ENCODE data around the gene IGSF21.
"Not testable (repeated sequence)": the region's sequence is repeated elsewhere in the genome, so short reads cannot be mapped to it uniquely, and the experiment has no call there.

The IGSF21 gene

GRCh38 chr1:18147672-18148071, 40.1 kb downstream of the IGSF21 start:
- DNase-seq = no peak

GRCh38 chr1:18148461-18148860, 40.9 kb downstream of the IGSF21 start:
- DNase-seq = no peak

DNA sequence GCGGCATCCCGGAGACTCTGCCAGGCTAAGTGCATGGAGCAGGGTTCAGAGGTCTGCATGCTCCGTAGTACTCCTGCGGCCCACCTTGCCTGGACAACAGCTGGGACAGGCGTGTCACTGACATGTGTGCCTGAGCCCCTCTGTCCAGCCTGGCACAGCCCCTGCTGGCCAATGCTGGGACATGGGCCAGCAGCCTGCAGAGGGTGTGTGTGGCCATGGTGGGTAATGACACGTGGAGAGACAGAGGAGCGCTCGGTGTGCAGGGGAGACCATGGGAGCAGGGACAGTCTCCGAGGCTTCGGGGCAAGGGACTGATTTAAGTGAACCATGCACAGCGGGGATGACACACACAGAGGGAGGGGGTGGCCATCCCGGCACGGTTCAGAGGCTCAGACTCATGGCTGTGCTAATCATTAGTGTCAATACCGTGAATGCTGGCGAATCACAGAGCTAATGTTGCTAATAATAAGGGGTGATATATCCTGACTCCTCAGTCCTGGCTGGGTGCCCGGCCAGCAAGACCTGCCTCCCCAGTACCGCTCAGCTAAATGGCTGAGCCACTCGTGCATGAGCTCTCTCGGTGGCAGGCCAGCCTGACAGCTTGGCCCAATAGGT, 41.5 kb downstream of the IGSF21 start:
- DNase-seq = peak; percentile 54

DNA sequence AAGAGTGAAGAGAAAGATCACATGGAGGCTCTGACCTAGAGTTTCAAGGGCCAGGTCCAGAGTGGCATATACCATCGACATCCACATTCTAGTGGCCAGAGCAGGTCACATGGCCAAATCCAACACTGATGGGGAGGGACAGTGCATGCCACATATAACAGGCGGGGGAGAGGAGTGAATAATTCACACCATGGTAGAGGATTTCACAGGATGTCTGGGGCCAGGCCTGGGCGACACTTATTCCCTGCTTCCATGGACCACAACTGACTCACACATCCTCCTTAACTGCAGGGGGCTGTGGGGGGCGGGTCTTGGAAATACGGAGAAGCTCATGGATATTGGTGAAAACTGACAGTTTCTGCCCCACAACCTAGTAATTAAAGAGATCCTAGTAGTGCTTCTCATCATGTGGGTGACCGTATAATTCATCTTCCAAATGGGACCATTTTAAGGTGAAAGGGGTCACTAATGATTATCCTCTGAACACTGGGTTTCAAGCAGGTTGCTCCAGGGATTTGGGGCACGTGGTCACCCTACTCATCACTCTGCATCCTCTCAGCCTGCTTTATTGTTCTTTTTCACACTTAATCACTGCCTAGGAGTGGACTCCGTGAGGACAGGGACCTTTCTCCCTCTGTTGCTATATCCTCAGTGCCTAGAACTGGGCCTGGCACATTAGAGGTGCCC, 44.0 kb downstream of the IGSF21 start:
- DNase-seq = no peak

DNA sequence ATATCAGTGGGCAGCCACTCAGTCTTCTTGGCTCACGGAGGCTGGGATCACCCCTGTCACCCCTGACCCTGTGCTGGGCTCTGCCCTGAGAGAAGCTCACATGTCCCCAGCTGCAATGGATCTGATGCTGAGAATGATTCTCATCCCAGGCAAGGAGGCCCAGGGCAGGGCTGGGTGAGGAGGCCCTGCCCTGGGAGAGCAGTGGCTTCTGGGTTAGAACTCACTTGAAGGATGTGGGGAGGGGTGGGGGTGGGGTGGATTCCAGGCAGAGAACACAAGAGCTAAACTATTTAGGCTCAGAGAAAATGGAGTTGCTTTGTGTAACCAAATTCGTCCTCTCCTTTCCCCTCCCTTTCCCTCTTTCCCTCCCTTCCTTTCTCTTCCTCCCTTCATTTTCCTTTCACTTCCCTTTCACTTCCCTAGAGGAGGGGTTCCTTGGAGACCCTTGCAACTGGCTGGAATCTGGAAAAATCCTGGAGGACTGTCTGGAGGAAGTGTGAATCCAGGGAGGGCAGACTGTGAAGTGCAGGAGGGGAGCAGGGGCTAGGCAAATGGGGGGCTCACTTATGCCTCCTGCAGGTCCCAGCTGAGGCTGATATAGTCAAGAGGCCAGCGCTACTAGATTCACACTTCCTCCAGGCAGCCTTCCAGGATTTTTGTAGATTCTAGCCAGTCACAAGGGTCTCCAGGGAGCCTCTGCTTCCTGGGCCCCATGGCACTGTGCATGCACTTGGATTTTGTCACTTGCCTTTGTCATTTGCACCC, 47.0 kb downstream of the IGSF21 start:
- no peak for DNase-seq

GRCh38 chr1:18155881-18156385, 48.3 kb downstream of the IGSF21 start:
- no peak for DNase-seq

DNA sequence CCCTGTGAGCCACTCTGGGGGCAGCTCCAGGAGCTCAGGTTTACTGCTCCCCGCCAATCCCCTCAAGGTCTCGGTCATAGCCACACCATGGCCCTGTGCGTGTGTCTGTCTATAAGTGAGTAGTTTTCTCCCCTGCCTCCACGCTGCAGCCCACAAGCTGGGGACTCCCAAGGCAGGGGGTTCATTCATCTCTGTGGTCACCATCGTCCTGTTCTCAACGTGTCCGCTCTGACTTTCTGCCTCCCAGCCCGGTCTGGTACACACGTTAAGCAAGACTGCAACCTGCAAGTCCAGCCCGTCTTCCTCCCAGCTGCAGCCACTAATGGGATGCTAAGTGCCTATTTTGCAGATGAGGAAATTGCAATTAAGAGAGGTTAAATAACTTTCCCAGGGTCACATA, 49.8 kb downstream of the IGSF21 start:
- no peak for DNase-seq

DNA sequence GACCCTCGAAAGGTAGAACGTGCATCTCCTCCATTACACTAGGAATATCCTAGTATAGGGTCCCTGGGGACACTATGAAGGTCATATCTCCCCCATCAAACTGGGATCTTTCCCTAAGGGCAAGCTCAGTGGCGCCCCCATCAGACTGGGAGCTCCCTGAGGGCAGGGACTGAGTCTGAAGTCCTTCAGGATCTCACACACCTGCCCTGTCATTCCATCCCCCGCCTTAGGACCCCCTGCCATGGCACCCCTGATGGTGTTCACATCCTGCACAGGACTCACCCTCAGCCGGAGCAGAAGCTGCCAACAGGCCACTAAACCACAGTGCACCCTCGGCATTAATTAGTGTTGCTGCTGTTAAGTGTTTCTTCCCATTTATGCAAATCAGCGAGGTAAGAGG, 50.4 kb downstream of the IGSF21 start:
- peak; percentile 49 for DNase-seq

- no peak for DNase-seq
These were observed 51.1 kb downstream of the IGSF21 start for GRCh38 chr1:18158714-18159113.

GRCh38 chr1:18160290-18160942, 52.8 kb downstream of the IGSF21 start:
- peak; percentile 66 for DNase-seq

- DNase-seq = no peak
These were observed 54.1 kb downstream of the IGSF21 start for GRCh38 chr1:18161690-18162089.

DNA sequence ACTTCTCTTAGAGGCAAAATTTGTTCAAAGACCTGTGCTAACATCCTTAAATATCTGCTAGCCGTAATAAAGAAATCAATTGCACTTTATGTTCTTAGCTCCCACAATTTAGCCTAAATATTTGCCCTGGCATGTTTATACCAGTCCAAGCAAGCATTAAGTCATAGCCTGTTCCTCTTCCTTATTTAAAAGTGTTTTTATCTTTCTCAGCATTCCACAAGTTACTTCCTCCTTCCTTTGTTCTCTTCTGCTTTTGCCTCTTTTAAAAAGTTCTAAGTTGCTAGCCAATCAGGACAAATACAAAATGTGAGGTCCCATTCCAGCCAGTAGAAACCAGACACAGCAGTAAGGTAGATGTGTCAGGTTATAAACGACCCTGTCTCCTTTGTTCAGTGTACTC, 58.0 kb downstream of the IGSF21 start:
- not testable (repeated sequence) for DNase-seq

GRCh38 chr1:18166341-18166740, 58.7 kb downstream of the IGSF21 start:
- DNase-seq = peak; percentile 40

DNA sequence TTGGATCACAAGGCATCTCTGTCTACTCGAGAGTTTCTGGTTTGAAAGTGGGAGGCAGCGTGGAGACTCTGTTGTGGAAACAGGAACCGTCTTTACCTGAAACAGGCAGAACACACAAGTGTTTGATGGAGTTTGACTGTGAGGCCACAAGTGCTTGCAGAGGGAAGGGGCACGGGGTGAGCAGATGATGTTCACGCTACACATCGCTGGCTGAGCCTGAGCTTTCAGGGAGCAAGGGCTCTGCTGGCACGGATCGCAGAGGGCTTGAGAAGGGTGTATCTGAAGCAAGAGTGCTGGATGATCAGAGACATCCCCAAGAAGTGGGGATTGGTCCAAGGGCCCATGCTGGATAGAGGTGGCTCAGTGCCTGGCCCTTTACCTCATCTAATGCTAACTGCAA, 59.3 kb downstream of the IGSF21 start:
- no peak for DNase-seq

GRCh38 chr1:18170444-18170843, 62.8 kb downstream of the IGSF21 start:
- DNase-seq = no peak

DNA sequence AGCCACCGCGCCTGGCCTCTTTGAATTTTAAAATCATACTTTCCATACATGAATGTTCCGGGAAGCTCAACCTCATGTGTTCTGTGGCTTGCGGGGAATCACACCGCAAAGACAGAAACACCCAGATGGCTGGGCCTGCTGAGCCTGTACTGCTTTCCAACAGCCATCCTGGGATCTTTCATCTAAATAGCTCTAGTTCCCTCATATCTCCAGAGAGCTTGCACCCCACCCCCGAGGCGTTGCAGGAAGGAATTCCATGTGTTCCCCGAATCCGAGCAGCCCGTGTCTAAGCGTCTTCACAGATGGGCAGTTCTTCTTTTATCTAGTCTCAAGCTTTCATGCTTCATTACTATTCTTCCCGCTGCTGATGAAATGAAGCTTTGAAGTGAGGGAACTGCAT, 66.4 kb downstream of the IGSF21 start:
- no peak for DNase-seq

DNA sequence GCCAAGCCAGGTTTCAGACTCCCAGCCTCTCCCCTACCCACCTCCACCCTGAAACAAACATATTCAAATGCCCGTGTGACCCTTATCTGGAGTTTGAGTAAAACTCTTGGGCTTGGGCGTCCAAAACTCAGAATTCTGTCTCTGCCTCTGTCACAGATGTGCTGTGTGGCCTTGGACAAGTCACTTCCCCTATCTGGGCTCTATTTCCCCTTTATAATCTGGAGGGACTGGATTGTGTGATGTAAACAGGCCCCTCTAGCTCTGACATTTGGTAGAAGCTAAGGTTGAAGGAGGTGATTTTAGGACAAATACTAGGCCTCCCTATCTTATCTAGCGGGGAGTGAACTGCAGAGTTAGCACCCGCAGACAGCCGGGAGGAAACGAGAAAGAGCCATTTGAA, 67.5 kb downstream of the IGSF21 start:
- no peak for DNase-seq

GRCh38 chr1:18175530-18176377, 68.2 kb downstream of the IGSF21 start:
- no peak for DNase-seq

- no peak for DNase-seq
These were observed 69.0 kb downstream of the IGSF21 start for GRCh38 chr1:18176619-18177018.

- peak; percentile 84 for DNase-seq
These were observed 70.5 kb downstream of the IGSF21 start for GRCh38 chr1:18178111-18178510.

GRCh38 chr1:18179009-18179408, 71.4 kb downstream of the IGSF21 start:
- no peak for DNase-seq

GRCh38 chr1:18182398-18183160, 75.0 kb downstream of the IGSF21 start:
- DNase-seq = peak; percentile 30
